Thyroid gland (tissue), 4 donors: ENCODE data around the gene SMIM29.

Experiments used
- POLR2A ChIP-seq, 2 donors: fragments of 450-650 bp; IDR thresholded peaks; one replicate each; pipeline ENCODE4 v1.6.1; 2017; ENCODE audit warnings: antibody characterized with exemption in 2 of 2, mild to moderate bottlenecking in 2 of 2, moderate library complexity in 1 of 2
- TF ChIP-seq, protein P1 (sequence below), 6 experiments: fragments of 200-600 bp in 3 of 6; fragments of 450-650 bp in 3 of 6; sonication (generic) in 3 of 6; IDR thresholded peaks; one replicate each; pipeline ENCODE4 v1.5.1; 2016 to 2019; ENCODE audit warnings: antibody characterized with exemption in 6 of 6, mild to moderate bottlenecking in 2 of 6, inconsistent platforms in 1 of 6, moderate library complexity in 1 of 6

DNA sequence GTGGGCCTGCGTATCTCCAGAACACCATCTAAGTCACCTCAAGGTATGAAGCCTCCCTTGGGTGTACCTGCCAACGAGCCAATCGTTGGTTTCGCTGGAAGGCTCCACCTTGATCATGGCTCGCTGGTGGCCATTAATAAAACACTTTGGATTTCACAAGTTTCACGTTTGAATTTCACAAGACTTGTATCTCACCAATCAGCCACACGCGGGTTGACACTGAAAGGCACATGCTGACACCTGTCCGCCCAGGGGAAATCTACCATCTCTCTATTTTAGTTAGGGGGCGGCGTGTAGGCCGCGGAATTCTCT lies 12.7 kb downstream of the SMIM29 start:
- TF ChIP-seq, protein P1, sequence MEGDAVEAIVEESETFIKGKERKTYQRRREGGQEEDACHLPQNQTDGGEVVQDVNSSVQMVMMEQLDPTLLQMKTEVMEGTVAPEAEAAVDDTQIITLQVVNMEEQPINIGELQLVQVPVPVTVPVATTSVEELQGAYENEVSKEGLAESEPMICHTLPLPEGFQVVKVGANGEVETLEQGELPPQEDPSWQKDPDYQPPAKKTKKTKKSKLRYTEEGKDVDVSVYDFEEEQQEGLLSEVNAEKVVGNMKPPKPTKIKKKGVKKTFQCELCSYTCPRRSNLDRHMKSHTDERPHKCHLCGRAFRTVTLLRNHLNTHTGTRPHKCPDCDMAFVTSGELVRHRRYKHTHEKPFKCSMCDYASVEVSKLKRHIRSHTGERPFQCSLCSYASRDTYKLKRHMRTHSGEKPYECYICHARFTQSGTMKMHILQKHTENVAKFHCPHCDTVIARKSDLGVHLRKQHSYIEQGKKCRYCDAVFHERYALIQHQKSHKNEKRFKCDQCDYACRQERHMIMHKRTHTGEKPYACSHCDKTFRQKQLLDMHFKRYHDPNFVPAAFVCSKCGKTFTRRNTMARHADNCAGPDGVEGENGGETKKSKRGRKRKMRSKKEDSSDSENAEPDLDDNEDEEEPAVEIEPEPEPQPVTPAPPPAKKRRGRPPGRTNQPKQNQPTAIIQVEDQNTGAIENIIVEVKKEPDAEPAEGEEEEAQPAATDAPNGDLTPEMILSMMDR (IDR thresholded peaks at IDR 0.05): no peak
- no peak for TF ChIP-seq POLR2A (IDR thresholded peaks at IDR 0.05)
